GM12872 (cell line): ENCODE measurements around the gene CASP8.

Source experiments
- CTCF ChIP-seq: IDR thresholded peaks from 3 replicates; pipeline ENCODE4 v1.5.1; 2011; ENCODE audit warnings: low read depth, mild to moderate bottlenecking, low read length, moderate library complexity; ENCODE audit not compliant: insufficient read depth

Gene CASP8

GRCh38 chr2:201235860-201236811 is 24.2 kb upstream of the CASP8 start:
- peak; percentile 60 for TF ChIP-seq CTCF

GRCh38 chr2:201237486-201238123 is 22.7 kb upstream of the CASP8 start:
- no peak for TF ChIP-seq CTCF

- TF ChIP-seq CTCF: no peak
These were observed 17.6 kb upstream of the CASP8 start for GRCh38 chr2:201242571-201243277.

GRCh38 chr2:201244829-201245228 is 15.5 kb upstream of the CASP8 start:
- TF ChIP-seq CTCF: no peak

GRCh38 chr2:201246280-201246679 is 14.1 kb upstream of the CASP8 start:
- no peak for TF ChIP-seq CTCF

GRCh38 chr2:201248288-201248844 is 12.0 kb upstream of the CASP8 start:
- no peak for TF ChIP-seq CTCF

- no peak for TF ChIP-seq CTCF
These were observed 10.4 kb upstream of the CASP8 start for GRCh38 chr2:201249889-201250288.
